ENCODE measurements around the gene SNRPA. TPM values are rescaled to one million over a fixed set of nuclear protein-coding genes. Genes with fewer than 3 reads are reported as not detected.

Gene SNRPA
- total and polyA plus RNA-seq, 2 of the 13 experiments (the other 11 are each of a cell fraction or from before 2014, with no cell fraction given), result 59.6 to 162 TPM

DNA sequence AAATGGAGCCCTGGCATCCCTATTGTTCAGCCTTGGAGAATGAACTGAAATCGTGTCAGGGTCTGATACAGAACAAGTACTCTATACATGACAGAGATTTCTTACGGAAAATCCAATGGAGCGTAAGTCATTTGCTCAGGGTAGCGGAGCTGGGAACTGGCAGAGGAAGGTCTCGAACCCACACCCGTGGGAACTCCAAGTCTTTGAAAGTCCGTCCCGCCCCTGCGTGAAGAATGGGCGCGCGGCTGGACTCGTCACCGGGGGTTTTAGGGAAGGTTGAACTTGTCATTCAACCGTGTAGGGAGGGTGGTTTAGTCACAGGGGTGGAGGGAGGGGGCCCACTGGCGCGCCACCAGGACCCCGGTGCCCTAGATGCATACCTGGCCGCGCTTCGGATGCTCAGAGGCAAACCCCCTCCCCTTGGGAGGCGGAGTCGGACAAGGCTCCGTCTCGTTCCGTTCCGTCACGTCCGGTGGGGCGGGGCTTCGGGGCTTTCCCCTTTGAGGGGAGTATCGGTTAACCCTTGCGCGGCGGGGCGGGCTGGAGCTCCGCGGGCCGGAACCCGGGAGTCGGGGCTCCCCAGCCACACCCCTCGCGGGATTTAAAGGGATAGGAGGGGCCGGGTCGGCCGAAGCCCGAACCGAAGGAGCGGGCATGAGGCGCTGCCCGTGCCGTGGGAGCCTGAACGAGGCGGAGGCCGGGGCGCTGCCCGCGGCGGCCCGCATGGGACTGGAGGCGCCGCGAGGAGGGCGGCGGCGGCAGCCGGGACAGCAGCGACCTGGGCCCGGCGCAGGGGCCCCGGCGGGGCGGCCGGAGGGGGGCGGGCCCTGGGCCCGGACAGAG, 34.3 kb upstream of the SNRPA start, which contains the start of the genes COQ8B and ITPKC (continued):
- TF ChIP-seq, protein P1, sequence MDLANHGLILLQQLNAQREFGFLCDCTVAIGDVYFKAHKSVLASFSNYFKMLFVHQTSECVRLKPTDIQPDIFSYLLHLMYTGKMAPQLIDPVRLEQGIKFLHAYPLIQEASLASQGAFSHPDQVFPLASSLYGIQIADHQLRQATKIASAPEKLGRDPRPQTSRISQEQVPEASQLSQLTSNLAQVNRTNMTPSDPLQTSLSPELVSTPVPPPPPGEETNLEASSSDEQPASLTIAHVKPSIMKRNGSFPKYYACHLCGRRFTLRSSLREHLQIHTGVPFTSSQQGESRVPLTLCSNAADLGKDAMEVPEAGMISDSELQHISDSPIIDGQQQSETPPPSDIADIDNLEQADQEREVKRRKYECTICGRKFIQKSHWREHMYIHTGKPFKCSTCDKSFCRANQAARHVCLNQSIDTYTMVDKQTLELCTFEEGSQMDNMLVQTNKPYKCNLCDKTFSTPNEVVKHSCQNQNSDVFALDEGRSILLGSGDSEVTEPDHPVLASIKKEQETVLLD (CRISPR knock-in tag; IDR thresholded peaks at IDR 0.05; ENCODE audit: low read depth), result peak; percentile 53
- no peak for TF ChIP-seq RBM22 (optimal IDR thresholded peaks at IDR 0.05; ENCODE audit: low read length)
- no peak for TF ChIP-seq ZFP41 (CRISPR knock-in tag; IDR thresholded peaks at IDR 0.05; ENCODE audit: borderline replicate concordance)
- TF ChIP-seq FOSL1 (CRISPR knock-in tag; IDR thresholded peaks at IDR 0.05; ENCODE audit: borderline replicate concordance), result no peak
- TF ChIP-seq KDM1A (CRISPR knock-in tag; IDR thresholded peaks at IDR 0.05), result no peak
- peak; percentile 46 for TF ChIP-seq HDAC1 (CRISPR knock-in tag; IDR thresholded peaks at IDR 0.05)
- TF ChIP-seq ZNF572 (CRISPR knock-in tag; IDR thresholded peaks at IDR 0.05), result no peak
- peak; percentile 41 for TF ChIP-seq RBM39 (IDR thresholded peaks at IDR 0.05; ENCODE audit: low read depth, low read length, poor library complexity, severe bottlenecking)
- no peak for TF ChIP-seq DBP (CRISPR knock-in tag; IDR thresholded peaks at IDR 0.05; ENCODE audit: not compliant biosample characterization)
- TF ChIP-seq, protein P2, sequence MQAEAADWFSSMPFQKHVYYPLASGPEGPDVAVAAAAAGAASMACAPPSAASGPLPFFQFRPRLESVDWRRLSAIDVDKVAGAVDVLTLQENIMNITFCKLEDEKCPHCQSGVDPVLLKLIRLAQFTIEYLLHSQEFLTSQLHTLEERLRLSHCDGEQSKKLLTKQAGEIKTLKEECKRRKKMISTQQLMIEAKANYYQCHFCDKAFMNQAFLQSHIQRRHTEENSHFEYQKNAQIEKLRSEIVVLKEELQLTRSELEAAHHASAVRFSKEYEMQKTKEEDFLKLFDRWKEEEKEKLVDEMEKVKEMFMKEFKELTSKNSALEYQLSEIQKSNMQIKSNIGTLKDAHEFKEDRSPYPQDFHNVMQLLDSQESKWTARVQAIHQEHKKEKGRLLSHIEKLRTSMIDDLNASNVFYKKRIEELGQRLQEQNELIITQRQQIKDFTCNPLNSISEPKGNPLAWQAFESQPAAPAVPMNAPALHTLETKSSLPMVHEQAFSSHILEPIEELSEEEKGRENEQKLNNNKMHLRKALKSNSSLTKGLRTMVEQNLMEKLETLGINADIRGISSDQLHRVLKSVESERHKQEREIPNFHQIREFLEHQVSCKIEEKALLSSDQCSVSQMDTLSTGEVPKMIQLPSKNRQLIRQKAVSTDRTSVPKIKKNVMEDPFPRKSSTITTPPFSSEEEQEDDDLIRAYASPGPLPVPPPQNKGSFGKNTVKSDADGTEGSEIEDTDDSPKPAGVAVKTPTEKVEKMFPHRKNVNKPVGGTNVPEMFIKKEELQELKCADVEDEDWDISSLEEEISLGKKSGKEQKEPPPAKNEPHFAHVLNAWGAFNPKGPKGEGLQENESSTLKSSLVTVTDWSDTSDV (CRISPR knock-in tag; IDR thresholded peaks at IDR 0.05), result no peak
- TF ChIP-seq SAFB2 (CRISPR knock-in tag; IDR thresholded peaks at IDR 0.05; ENCODE audit: borderline replicate concordance, low read depth), result no peak
- TF ChIP-seq KDM6A (CRISPR knock-in tag; IDR thresholded peaks at IDR 0.05; ENCODE audit: low read depth), result no peak
- no peak for TF ChIP-seq ZNF33A (CRISPR knock-in tag; IDR thresholded peaks at IDR 0.05; ENCODE audit: borderline replicate concordance)
- no peak for TF ChIP-seq ZBTB7B (CRISPR knock-in tag; IDR thresholded peaks at IDR 0.05)
- no peak for TF ChIP-seq E2F2 (CRISPR knock-in tag; IDR thresholded peaks at IDR 0.05; ENCODE audit: borderline replicate concordance)
- TF ChIP-seq TARDBP (CRISPR knock-in tag; IDR thresholded peaks at IDR 0.05), result peak; percentile 35; the same call in 1 of the 2 replicates
- TF ChIP-seq ZBTB42 (CRISPR knock-in tag; IDR thresholded peaks at IDR 0.05), result no peak
- TF ChIP-seq MTA1 (CRISPR knock-in tag; IDR thresholded peaks at IDR 0.05; ENCODE audit: borderline replicate concordance), result peak; percentile 57; the same call in 1 of the 2 replicates
- TF ChIP-seq MEIS1 (CRISPR knock-in tag; IDR thresholded peaks at IDR 0.05; ENCODE audit: borderline replicate concordance), result 0 out of 2 replicates have a peak, but pooled peaks have one; percentile 17
- TF ChIP-seq, protein P3, sequence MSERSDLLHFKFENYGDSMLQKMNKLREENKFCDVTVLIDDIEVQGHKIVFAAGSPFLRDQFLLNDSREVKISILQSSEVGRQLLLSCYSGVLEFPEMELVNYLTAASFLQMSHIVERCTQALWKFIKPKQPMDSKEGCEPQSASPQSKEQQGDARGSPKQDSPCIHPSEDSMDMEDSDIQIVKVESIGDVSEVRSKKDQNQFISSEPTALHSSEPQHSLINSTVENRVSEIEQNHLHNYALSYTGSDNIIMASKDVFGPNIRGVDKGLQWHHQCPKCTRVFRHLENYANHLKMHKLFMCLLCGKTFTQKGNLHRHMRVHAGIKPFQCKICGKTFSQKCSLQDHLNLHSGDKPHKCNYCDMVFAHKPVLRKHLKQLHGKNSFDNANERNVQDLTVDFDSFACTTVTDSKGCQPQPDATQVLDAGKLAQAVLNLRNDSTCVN (CRISPR knock-in tag; IDR thresholded peaks at IDR 0.05; ENCODE audit: borderline replicate concordance), result no peak
- no peak for TF ChIP-seq ZNF484 (CRISPR knock-in tag; IDR thresholded peaks at IDR 0.05; ENCODE audit: borderline replicate concordance, low read depth)

Data from HepG2 (cell line).